Esophagus muscularis mucosa (tissue), 4 donors: ENCODE results near the gene MAP3K7.

ENCODE experiments used
- CTCF ChIP-seq, 3 experiments: fragments of 200-600 bp in 2 of 3; fragments of 450-650 bp in 1 of 3; sonication (generic) in 2 of 3; IDR thresholded peaks; one replicate each; pipeline ENCODE4 v1.5.1; 2017 to 2019; ENCODE audit warnings: antibody characterized with exemption in 3 of 3, mild to moderate bottlenecking in 2 of 3, moderate library complexity in 1 of 3
- EP300 ChIP-seq: sonication (generic); formaldehyde crosslinking; IDR thresholded peaks from one replicate; pipeline ENCODE4 v1.6.1; 2017; ENCODE audit warnings: antibody characterized with exemption
- POLR2A ChIP-seq: fragments of 450-650 bp; IDR thresholded peaks from one replicate; pipeline ENCODE4 v1.6.1; 2017; ENCODE audit warnings: antibody characterized with exemption, moderate library complexity, mild to moderate bottlenecking, low read depth
- POLR2AphosphoS5 ChIP-seq, 2 donors: sonication (generic); formaldehyde crosslinking; IDR thresholded peaks; one replicate each; pipeline ENCODE4 v1.6.1; 2017; ENCODE audit warnings: antibody characterized with exemption in 2 of 2

GRCh38 chr6:90471263-90471662, 115.6 kb downstream of the MAP3K7 start:
- no peak for TF ChIP-seq CTCF (IDR thresholded peaks at IDR 0.05)
- TF ChIP-seq POLR2A: no peak
- no peak for TF ChIP-seq POLR2AphosphoS5 (IDR thresholded peaks at IDR 0.05)
- no peak for TF ChIP-seq EP300
